Sigmoid colon (tissue), 4 donors: ENCODE data around the gene CAV3.

Experiments
- POLR2AphosphoS5 ChIP-seq, 4 donors: sonication (generic); formaldehyde crosslinking; IDR thresholded peaks; one replicate each; pipeline ENCODE4 v1.6.1; 2017; ENCODE audit warnings: antibody characterized with exemption in 4 of 4
- TF ChIP-seq, protein P1 (sequence below), 4 experiments: fragments of 450-650 bp in 3 of 4; fragments of 200-600 bp in 1 of 4; IDR thresholded peaks; one replicate each; pipeline ENCODE4 v1.5.1; 2016 to 2019; ENCODE audit warnings: antibody characterized with exemption in 4 of 4, mild to moderate bottlenecking in 3 of 4, moderate library complexity in 2 of 4

DNA sequence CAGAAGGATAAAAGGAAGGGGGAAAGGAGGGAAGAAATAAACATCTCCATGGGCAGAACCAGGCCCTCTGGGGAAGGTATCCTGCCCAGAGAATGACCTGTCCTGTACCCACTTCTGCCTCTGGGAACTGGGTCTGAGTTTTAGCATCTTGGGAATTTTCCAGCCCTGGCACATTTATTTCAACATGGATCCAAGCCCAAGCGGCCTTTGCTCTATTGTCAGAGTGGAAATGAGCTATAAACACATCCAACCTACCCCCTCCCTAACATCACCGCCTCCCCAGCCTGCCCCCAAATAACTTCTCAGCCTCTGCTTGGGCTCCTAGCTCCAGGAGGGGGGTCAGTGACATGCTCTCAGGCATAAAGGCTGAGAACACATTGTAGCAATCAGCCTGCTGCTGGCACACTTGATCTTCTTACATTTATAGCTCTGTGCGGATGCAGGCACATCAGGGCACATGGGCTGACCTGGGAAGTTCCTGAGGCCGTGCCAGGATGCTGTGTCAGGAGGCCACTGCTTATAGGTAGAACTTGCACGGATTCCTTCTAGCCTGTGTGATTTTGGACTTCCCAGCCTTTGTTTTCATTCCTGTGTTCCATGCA, 40.4 kb downstream of the CAV3 start:
- TF ChIP-seq, protein P1, sequence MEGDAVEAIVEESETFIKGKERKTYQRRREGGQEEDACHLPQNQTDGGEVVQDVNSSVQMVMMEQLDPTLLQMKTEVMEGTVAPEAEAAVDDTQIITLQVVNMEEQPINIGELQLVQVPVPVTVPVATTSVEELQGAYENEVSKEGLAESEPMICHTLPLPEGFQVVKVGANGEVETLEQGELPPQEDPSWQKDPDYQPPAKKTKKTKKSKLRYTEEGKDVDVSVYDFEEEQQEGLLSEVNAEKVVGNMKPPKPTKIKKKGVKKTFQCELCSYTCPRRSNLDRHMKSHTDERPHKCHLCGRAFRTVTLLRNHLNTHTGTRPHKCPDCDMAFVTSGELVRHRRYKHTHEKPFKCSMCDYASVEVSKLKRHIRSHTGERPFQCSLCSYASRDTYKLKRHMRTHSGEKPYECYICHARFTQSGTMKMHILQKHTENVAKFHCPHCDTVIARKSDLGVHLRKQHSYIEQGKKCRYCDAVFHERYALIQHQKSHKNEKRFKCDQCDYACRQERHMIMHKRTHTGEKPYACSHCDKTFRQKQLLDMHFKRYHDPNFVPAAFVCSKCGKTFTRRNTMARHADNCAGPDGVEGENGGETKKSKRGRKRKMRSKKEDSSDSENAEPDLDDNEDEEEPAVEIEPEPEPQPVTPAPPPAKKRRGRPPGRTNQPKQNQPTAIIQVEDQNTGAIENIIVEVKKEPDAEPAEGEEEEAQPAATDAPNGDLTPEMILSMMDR (IDR thresholded peaks at IDR 0.05): no peak
- TF ChIP-seq POLR2AphosphoS5 (IDR thresholded peaks at IDR 0.05): no peak
